NT2/D1 (cell line): ENCODE results near the gene C5orf47.

Experiments used
- DNase-seq: peaks from one replicate; pipeline ENCODE4 v3.0.0-alpha.2; 2011; ENCODE audit warnings: low read depth, low spot score
- H3K27me3 ChIP-seq: 2 replicates; pipeline ENCODE4 v1.6.0; 2011; ENCODE audit warnings: mild to moderate bottlenecking; ENCODE audit not compliant: insufficient read length, insufficient read depth
- H3K36me3 ChIP-seq: 2 replicates; pipeline ENCODE4 v1.6.1; 2011; ENCODE audit warnings: mild to moderate bottlenecking, low read length, mixed read lengths; ENCODE audit not compliant: insufficient read depth, insufficient read length
- H3K4me1 ChIP-seq: 2 replicates; pipeline ENCODE4 v1.5.1; 2011; ENCODE audit not compliant: insufficient read depth, insufficient read length
- H3K4me3 ChIP-seq: 2 replicates; pipeline ENCODE4 v1.5.1; 2011; ENCODE audit warnings: low read depth; ENCODE audit not compliant: insufficient read length
- H3K9ac ChIP-seq: 2 replicates; pipeline ENCODE4 v1.6.0; 2011; ENCODE audit warnings: low read depth; ENCODE audit not compliant: insufficient read length
- H3K9me3 ChIP-seq: 2 replicates; pipeline ENCODE4 v1.5.1; 2011; ENCODE audit warnings: mild to moderate bottlenecking, low read length; ENCODE audit not compliant: insufficient read depth
- SUZ12 ChIP-seq: IDR thresholded peaks from 2 replicates; pipeline ENCODE4 v1.6.1; 2011; ENCODE audit not compliant: insufficient read length, insufficient read depth; ENCODE audit errors: extremely low read depth
- YY1 ChIP-seq: IDR thresholded peaks from 2 replicates; pipeline ENCODE4 v1.6.1; 2011; ENCODE audit not compliant: insufficient read length, insufficient read depth
- ZNF274 ChIP-seq: IDR thresholded peaks from 2 replicates; pipeline ENCODE4 v1.6.1; 2011; ENCODE audit warnings: mild to moderate bottlenecking, low read depth, low read length

Gene C5orf47, protein sequence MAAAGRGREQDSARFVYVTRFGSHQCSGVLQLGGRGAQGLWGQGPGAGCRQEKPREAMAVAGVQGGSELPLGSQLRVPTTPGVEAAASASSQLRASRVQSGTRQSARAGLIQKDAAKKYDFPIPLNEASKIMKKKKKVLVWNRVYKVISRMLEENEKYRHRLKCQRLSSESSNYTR

DNA sequence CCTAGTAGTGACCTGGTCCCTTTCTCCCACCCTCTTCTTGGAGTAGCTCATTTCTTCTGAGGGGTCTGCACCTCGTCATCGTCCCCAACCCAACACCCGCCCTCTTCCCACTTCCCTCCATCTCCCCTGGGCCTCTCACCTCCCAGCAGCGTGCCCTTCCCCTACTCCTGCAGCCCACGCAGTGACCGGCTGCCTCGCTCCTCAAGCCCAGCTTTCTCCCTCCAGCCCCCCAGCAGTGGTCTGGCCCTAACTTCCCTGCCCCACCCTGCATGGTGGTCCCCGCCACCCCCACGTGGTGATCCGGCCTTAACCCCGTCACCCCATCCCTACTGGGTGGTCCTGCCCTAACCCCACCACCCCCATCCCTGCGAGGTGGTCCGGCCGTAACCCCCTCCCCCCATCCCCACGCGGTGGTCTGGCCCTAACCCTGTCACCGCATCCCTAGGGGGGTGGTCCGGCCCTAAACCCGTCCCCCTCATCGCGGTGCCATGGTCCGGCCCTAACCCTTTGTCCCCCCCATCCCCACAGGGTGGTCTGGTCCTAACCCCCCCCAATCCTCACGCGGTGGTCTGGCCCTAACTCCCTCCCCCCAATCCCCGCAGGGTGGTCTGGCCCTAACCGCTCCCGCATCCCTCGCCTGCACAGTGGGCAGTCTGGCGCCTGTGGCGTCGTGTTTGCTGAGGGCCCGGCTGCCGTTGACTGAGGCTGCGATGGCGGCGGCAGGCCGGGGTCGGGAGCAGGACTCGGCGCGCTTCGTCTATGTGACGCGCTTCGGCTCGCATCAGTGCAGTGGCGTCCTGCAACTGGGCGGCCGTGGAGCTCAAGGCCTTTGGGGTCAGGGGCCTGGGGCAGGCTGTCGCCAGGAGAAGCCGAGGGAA is at the start of gene C5orf47:
Gene C5orf47, plus strand, starts transcription at position 617 of the 878 bp plus-strand sequence. Its CDS starts 94 bp downstream, at position 711.
- Histone ChIP-seq H3K9me3 (no peaks in the 10 kb centered on the region; the same call in 1 of the 2 replicates), H3K4me3 (no peak within 1 kb of the TSS), H3K9ac (no peak within 1 kb of the TSS), H3K36me3 (no peaks in the 10 kb centered on the region), H3K4me1 (no peaks in the 10 kb centered on the region), H3K27me3 (no peaks in the 10 kb centered on the region)
- TF ChIP-seq ZNF274 (no peak), YY1 (no peak), SUZ12 (no peak)
- no peak for DNase-seq

- DNase-seq, result no peak
- Histone ChIP-seq H3K9me3 (no peaks in the 10 kb centered on the region), H3K9ac (no peak overlapping the region), H3K36me3 (peaks cover 5% of the 10 kb centered on the region), H3K4me1 (no peaks in the 10 kb centered on the region), H3K27me3 (no peaks in the 10 kb centered on the region), H3K4me3 (no peak overlapping the region)
- no peak for TF ChIP-seq ZNF274
- TF ChIP-seq YY1, result no peak
- no peak for TF ChIP-seq SUZ12
These were observed 48.7 kb upstream of the C5orf47 start for GRCh38 chr5:173940269-173940668.

DNA sequence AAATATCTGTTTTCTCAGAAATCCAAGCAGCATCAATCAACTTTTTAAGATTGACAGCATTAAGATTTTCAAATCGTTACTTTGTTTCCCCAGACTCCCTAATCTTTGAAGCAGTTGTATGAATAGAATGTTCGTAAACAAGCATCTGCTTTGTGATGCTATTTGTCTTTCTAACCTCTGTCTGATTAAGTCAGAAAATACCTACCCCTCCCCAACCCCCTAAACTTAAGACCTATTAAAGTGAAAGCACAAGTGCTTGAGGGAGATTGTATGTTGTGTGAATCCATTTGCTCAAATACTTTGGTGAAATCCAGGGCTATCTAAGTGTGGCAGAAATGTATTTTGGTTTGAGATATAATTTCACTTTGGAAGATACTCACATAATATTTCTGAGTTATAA is 47.9 kb upstream of the C5orf47 start:
- Histone ChIP-seq H3K27me3 (no peaks in the 10 kb centered on the region), H3K36me3 (peaks cover 12% of the 10 kb centered on the region), H3K9ac (no peak overlapping the region), H3K9me3 (no peaks in the 10 kb centered on the region), H3K4me1 (no peaks in the 10 kb centered on the region), H3K4me3 (no peak overlapping the region)
- no peak for DNase-seq
- TF ChIP-seq ZNF274, result no peak
- TF ChIP-seq YY1, result no peak
- no peak for TF ChIP-seq SUZ12

GRCh38 chr5:173941758-173942401 is 47.1 kb upstream of the C5orf47 start:
- Histone ChIP-seq H3K4me1 (no peaks in the 10 kb centered on the region), H3K9me3 (no peaks in the 10 kb centered on the region), H3K36me3 (peaks cover 15% of the 10 kb centered on the region), H3K9ac (no peak overlapping the region), H3K4me3 (no peak overlapping the region), H3K27me3 (no peaks in the 10 kb centered on the region)
- DNase-seq, result no peak
- no peak for TF ChIP-seq SUZ12
- no peak for TF ChIP-seq YY1
- no peak for TF ChIP-seq ZNF274

DNA sequence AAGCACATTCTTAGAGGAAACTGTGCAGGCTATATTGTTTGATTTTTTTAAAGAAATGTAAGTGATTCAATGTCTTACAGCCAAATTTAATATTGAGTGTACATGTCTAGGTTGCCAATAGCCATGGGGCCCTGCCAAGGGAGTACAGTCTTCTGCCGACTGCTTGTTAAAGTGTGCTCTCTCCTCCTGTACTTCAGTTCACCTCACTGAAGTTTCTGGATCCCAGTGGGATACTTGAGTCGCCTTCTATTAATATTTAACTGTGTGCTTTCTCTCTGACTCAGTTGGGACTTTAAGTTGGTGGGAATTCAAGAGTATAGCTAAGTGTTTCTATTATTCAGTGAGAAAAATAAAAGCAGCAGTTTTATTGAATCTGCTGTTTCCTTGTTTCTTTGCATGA is 44.5 kb upstream of the C5orf47 start:
- Histone ChIP-seq H3K4me3 (no peak overlapping the region), H3K4me1 (no peaks in the 10 kb centered on the region), H3K9ac (no peak overlapping the region), H3K27me3 (no peaks in the 10 kb centered on the region), H3K9me3 (no peaks in the 10 kb centered on the region), H3K36me3 (peaks cover 20% of the 10 kb centered on the region)
- DNase-seq, result no peak
- TF ChIP-seq YY1, result no peak
- TF ChIP-seq ZNF274, result no peak
- TF ChIP-seq SUZ12, result no peak

- Histone ChIP-seq H3K9ac (no peak overlapping the region), H3K27me3 (no peaks in the 10 kb centered on the region), H3K36me3 (peaks cover 24% of the 10 kb centered on the region), H3K4me3 (no peak overlapping the region), H3K4me1 (no peaks in the 10 kb centered on the region), H3K9me3 (no peaks in the 10 kb centered on the region)
- TF ChIP-seq SUZ12, result no peak
- no peak for TF ChIP-seq ZNF274
- TF ChIP-seq YY1, result no peak
- DNase-seq, result no peak
These were observed 43.8 kb upstream of the C5orf47 start for GRCh38 chr5:173945160-173945559.

DNA sequence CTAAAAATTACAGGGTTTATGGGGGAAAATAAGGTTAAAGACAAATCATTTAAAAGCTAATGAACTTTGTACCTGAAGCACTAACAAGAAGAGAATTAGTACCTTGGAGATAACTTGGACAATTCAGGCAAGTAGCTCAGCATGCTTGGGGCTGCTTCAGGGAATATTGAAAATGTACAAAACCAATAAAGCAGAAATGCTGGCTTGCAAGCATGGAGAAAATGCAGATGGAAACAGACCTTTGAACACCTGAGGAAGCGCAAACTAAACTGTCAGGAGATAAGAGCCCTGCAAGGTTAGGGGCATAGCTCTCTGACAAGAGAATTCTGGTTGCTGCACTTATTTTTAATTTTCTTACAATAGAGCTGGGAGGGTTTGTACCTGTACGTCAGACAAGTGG is 42.6 kb upstream of the C5orf47 start:
- Histone ChIP-seq H3K9ac (no peak overlapping the region), H3K36me3 (peaks cover 31% of the 10 kb centered on the region), H3K27me3 (no peaks in the 10 kb centered on the region), H3K9me3 (no peaks in the 10 kb centered on the region), H3K4me1 (no peaks in the 10 kb centered on the region), H3K4me3 (no peak overlapping the region)
- DNase-seq, result no peak
- TF ChIP-seq SUZ12 (no peak), YY1 (no peak), ZNF274 (no peak)
